NCI-H187 treated with DMSO at 0.1 percent for 48 hours (cell line): ENCODE measurements around the gene HORMAD2.

Source experiments
- DNase-seq: peaks from one replicate; lab custom pipeline; 2025; lab: John Stamatoyannopoulos, UW

Gene HORMAD2

GRCh38 chr22:30167734-30168133 is 87.5 kb downstream of the HORMAD2 start:
- DNase-seq, result no peak

- no peak for DNase-seq
Measured at GRCh38 chr22:30169002-30169401, 88.7 kb downstream of the HORMAD2 start.

GRCh38 chr22:30170129-30170528 is 89.9 kb downstream of the HORMAD2 start:
- DNase-seq, result no peak

GRCh38 chr22:30171008-30171407 is 90.7 kb downstream of the HORMAD2 start:
- no peak for DNase-seq

- no peak for DNase-seq
Measured at GRCh38 chr22:30175690-30176288, 95.5 kb downstream of the HORMAD2 start.

- DNase-seq, result no peak
Measured at GRCh38 chr22:30176431-30176830, 96.2 kb downstream of the HORMAD2 start.

GRCh38 chr22:30178181-30179126 is 98.2 kb downstream of the HORMAD2 start:
- DNase-seq, result no peak

GRCh38 chr22:30180616-30181015 is 100.4 kb downstream of the HORMAD2 start:
- DNase-seq, result no peak

GRCh38 chr22:30181459-30182349 is 101.4 kb downstream of the HORMAD2 start:
- DNase-seq, result no peak

GRCh38 chr22:30182350-30182745 is 102.1 kb downstream of the HORMAD2 start:
- DNase-seq, result no peak

GRCh38 chr22:30182815-30183214 is 102.6 kb downstream of the HORMAD2 start:
- DNase-seq, result no peak

GRCh38 chr22:30183271-30183670 is 103.0 kb downstream of the HORMAD2 start:
- no peak for DNase-seq

GRCh38 chr22:30183861-30184278 is 103.6 kb downstream of the HORMAD2 start:
- DNase-seq, result no peak

- no peak for DNase-seq
Measured at GRCh38 chr22:30185129-30185528, 104.9 kb downstream of the HORMAD2 start.

GRCh38 chr22:30185549-30185948 is 105.3 kb downstream of the HORMAD2 start:
- DNase-seq, result no peak

- no peak for DNase-seq
Measured at GRCh38 chr22:30186041-30186440, 105.8 kb downstream of the HORMAD2 start.

- DNase-seq, result no peak
Measured at GRCh38 chr22:30186510-30186909, 106.2 kb downstream of the HORMAD2 start.

GRCh38 chr22:30187094-30187493 is 106.8 kb downstream of the HORMAD2 start:
- no peak for DNase-seq

- DNase-seq, result no peak
Measured at GRCh38 chr22:30187529-30188407, 107.5 kb downstream of the HORMAD2 start.

- DNase-seq, result no peak
Measured at GRCh38 chr22:30188911-30189310, 108.6 kb downstream of the HORMAD2 start.

GRCh38 chr22:30190574-30190973 is 110.3 kb downstream of the HORMAD2 start:
- DNase-seq, result no peak
